Measurements from ENCODE around the gene KLF6. TPM values are rescaled to one million over a fixed set of nuclear protein-coding genes. Genes with fewer than 3 reads are reported as not detected.

The KLF6 gene
- total and polyA plus RNA-seq, 2 of the 4 experiments (the other 2 are of a cell fraction) = 69.0 to 123 TPM

- intact Hi-C loops (cut with micrococcal nuclease) (no loop called here), in situ Hi-C loops (cut with MboI; ENCODE audit: low sequenced_read_pairs) (no loop called here), dilution Hi-C loops (cut with HindIII; ENCODE audit: low sequenced_read_pairs, unreplicated experiment) (no loop called here)
- Histone ChIP-seq H4K91ac (ENCODE audit: insufficient read depth, low read depth, low read length) (peak overlapping the region; percentile 64; the same call in 1 of the 2 replicates), H2AK5ac (ENCODE audit: low read depth, low read length) (peak overlapping the region; percentile 83; the same call in 1 of the 2 replicates), H3K27ac (ENCODE audit: insufficient read depth, low read length) (no peak overlapping the region), H3K4me1 (ENCODE audit: control insufficient read depth, insufficient read depth, low read length) (peaks cover 20% of the 10 kb centered on the region), H2BK15ac (ENCODE audit: low read depth, low read length) (peak overlapping the region; percentile 79), H3K23ac (ENCODE audit: low read depth, low read length) (peak overlapping the region; percentile 45; the same call in 1 of the 2 replicates), H2BK120ac (ENCODE audit: low read depth, low read length) (peak overlapping the region; percentile 56), H3K4me2 (ENCODE audit: low read depth, low read length) (no peak overlapping the region), H3K9me1 (ENCODE audit: insufficient read depth, low read length) (peaks cover 15% of the 10 kb centered on the region), H3K9me3 (ENCODE audit: control insufficient read depth, insufficient read depth, low read length) (no peaks in the 10 kb centered on the region), H3K9ac (ENCODE audit: low read depth, low read length) (no peak overlapping the region), H3K4ac (ENCODE audit: low read depth, low read length) (peak overlapping the region; percentile 58), H2BK5ac (ENCODE audit: low read depth, low read length, poor library complexity, severe bottlenecking) (no peak overlapping the region), H3K14ac (replicated peaks; ENCODE audit: low read depth, low read length) (peak overlapping the region; percentile 62), H2AFZ (replicated peaks; ENCODE audit: low read length, poor library complexity) (peak overlapping the region; percentile 65), H4K8ac (ENCODE audit: low read depth in 2 of 2, low read length in 2 of 2) (no peak overlapping the region), H3K36me3 (ENCODE audit: control insufficient read depth, insufficient read depth, low read length) (no peaks in the 10 kb centered on the region), H3K27me3 (ENCODE audit: control insufficient read depth, insufficient read depth, low read length) (no peaks in the 10 kb centered on the region), H3K18ac (ENCODE audit: low read depth, low read length) (no peak overlapping the region; the same call in 1 of the 2 replicates), H4K20me1 (ENCODE audit: insufficient read depth, low read length) (no peaks in the 10 kb centered on the region), H3K79me1 (ENCODE audit: low read depth in 1 of 2, low read length in 2 of 2) (peaks cover 0 to 17% of the 10 kb centered on the region in 2 experiments; a peak in 3 of 4 replicates), H2BK20ac (ENCODE audit: low read depth, low read length) (peak overlapping the region; percentile 43), H3K4me3 (ENCODE audit: insufficient read depth, low read depth, low read length) (no peak overlapping the region), H4K5ac (ENCODE audit: low read depth, low read length) (no peak overlapping the region), H2AK9ac (replicated peaks; ENCODE audit: low read depth, low read length, poor library complexity) (no peak overlapping the region), H3K56ac (ENCODE audit: extremely low read depth, insufficient read depth, low read length) (no peak overlapping the region)
- ChIA-PET POLR2A (ENCODE audit: unreplicated experiment) (interaction anchor here (1.1 kb wide), 1 partner anchor 93 kb away, joined by 4 read pairs; no protein-coding TSS in a partner anchor), CTCF (no interaction called here)
- TF ChIP-seq POLR2A (IDR thresholded peaks at IDR 0.05; ENCODE audit: low read depth, low read length) (no peak), SMC3 (IDR thresholded peaks at IDR 0.05; ENCODE audit: low read depth, low read length) (no peak), RCOR1 (IDR thresholded peaks at IDR 0.05; ENCODE audit: insufficient replicate concordance, low read length) (no peak), MAFK (IDR thresholded peaks at IDR 0.05; ENCODE audit: low read depth, low read length) (no peak), FOS (IDR thresholded peaks at IDR 0.05; ENCODE audit: low read depth, low read length) (no peak), NFE2L2 (IDR thresholded peaks at IDR 0.05; ENCODE audit: low read depth, low read length) (no peak), RAD21 (IDR thresholded peaks at IDR 0.05; ENCODE audit: low read length) (no peak), CHD1 (IDR thresholded peaks at IDR 0.05; ENCODE audit: low read depth, low read length) (no peak), BHLHE40 (IDR thresholded peaks at IDR 0.05; ENCODE audit: low read depth, low read length) (no peak), CTCF (conservative IDR thresholded peaks at IDR 0.05; ENCODE audit: low read depth, low read length) (no peak), MXI1 (IDR thresholded peaks at IDR 0.05; ENCODE audit: borderline replicate concordance, low read depth, low read length) (no peak), RFX5 (IDR thresholded peaks at IDR 0.05; ENCODE audit: low read depth, low read length) (no peak), CEBPB (IDR thresholded peaks at IDR 0.05; ENCODE audit: low read depth, low read length) (no peak), USF2 (IDR thresholded peaks at IDR 0.05; ENCODE audit: low read depth, low read length) (no peak), ELK1 (IDR thresholded peaks at IDR 0.05; ENCODE audit: borderline replicate concordance, low read depth, low read length) (no peak), MAZ (IDR thresholded peaks at IDR 0.05; ENCODE audit: borderline replicate concordance, low read depth, low read length) (no peak)
- DNase-seq = no peak
- ATAC-seq (ENCODE audit: low read depth) = no peak
- whole genome bisulfite sequencing, 2 experiments (ENCODE audit: extremely low coverage in 2 of 2, insufficient read length in 1 of 2) = no CpG with 5 or more reads among the region's 4 CpGs
- no TSS peak for BruUV-seq (replicated peaks)
Observed at GRCh38 chr10:3813267-3813666, 28.3 kb upstream of the KLF6 start.
